Hepatocyte (in vitro differentiated cells): ENCODE measurements around the gene CYP26A1. TPM values are rescaled to one million over a fixed set of nuclear protein-coding genes. Genes with fewer than 3 reads are reported as not detected.

Experiments
- DNase-seq: peaks from one replicate; pipeline ENCODE4 v3.0.0-alpha.2; 2016; ENCODE audit warnings: low spot score
- H2AFZ ChIP-seq: fragments of 200-600 bp; sonication (generic); 2 replicates; pipeline ENCODE4 v1.6.0; 2016; ENCODE audit warnings: antibody characterized with exemption, mild to moderate bottlenecking
- H3K27ac ChIP-seq: fragments of 200-600 bp; sonication (generic); 2 replicates; pipeline ENCODE4 v1.5.1; 2016; ENCODE audit warnings: mild to moderate bottlenecking
- H3K27me3 ChIP-seq: fragments of 200-600 bp; sonication (generic); 2 replicates; pipeline ENCODE4 v1.6.1; 2016
- H3K36me3 ChIP-seq: fragments of 200-600 bp; sonication (generic); replicated peaks from 2 replicates; pipeline ENCODE4 v1.5.1; 2016; ENCODE audit warnings: low read depth; ENCODE audit not compliant: insufficient read depth
- H3K4me1 ChIP-seq: fragments of 200-600 bp; sonication (generic); 2 replicates; pipeline ENCODE4 v1.5.1; 2016; ENCODE audit warnings: mild to moderate bottlenecking, moderate library complexity; ENCODE audit not compliant: insufficient read depth
- H3K4me2 ChIP-seq: fragments of 200-600 bp; sonication (generic); 2 replicates; pipeline ENCODE4 v1.6.0; 2016
- H3K4me3 ChIP-seq: fragments of 200-600 bp; sonication (generic); 2 replicates; pipeline ENCODE4 v1.5.1; 2016; ENCODE audit warnings: mild to moderate bottlenecking
- H3K79me2 ChIP-seq: fragments of 200-600 bp; sonication (generic); 2 replicates; pipeline ENCODE4 v1.6.0; 2017; ENCODE audit warnings: mild to moderate bottlenecking
- H3K9me2 ChIP-seq: fragments of 200-600 bp; sonication (generic); replicated peaks from 2 replicates; pipeline ENCODE4 v1.6.0; 2017; ENCODE audit warnings: mild to moderate bottlenecking; ENCODE audit not compliant: insufficient read depth
- H3K9me3 ChIP-seq: fragments of 200-600 bp; sonication (generic); 2 replicates; pipeline ENCODE4 v1.5.1; 2016; ENCODE audit warnings: low read depth, mild to moderate bottlenecking
- H4K20me1 ChIP-seq: fragments of 200-600 bp; sonication (generic); 2 replicates; pipeline ENCODE4 v1.6.0; 2016; ENCODE audit warnings: mild to moderate bottlenecking; ENCODE audit not compliant: insufficient read depth, poor library complexity, severe bottlenecking
- CTCF ChIP-seq: fragments of 200-600 bp; sonication (generic); IDR thresholded peaks from 2 replicates; pipeline ENCODE4 v1.5.1; 2016; ENCODE audit warnings: antibody characterized with exemption, mild to moderate bottlenecking; ENCODE audit not compliant: poor library complexity
- EZH2 ChIP-seq: fragments of 200-600 bp; sonication (generic); IDR thresholded peaks from 2 replicates; pipeline ENCODE4 v1.6.1; 2016; ENCODE audit warnings: antibody characterized with exemption, mild to moderate bottlenecking, borderline replicate concordance
- EZH2phosphoT487 ChIP-seq: fragments of 200-600 bp; sonication (generic); IDR thresholded peaks from one replicate; pipeline ENCODE4 v1.6.1; 2018; ENCODE audit warnings: antibody characterized with exemption, mild to moderate bottlenecking, low read depth, moderate library complexity; ENCODE audit not compliant: unreplicated experiment, severe bottlenecking
- WGBS: methylation state at CpG from one replicate; pipeline ENCODE4 v1.1.6; 2016; ENCODE audit warnings: low lambda C conversion rate; ENCODE audit errors: missing lambda C conversion rate; 5-methylcytosine and 5-hydroxymethylcytosine counted together
- polyA plus RNA-seq: library from polyadenylated mRNA; unstranded; fragments of >200 nt; fragmentation: Nextera tagmentation; extraction: Ambion mirVana; gene quantifications from 2 replicates; pipeline ENCODE4 v1.2.1, GENCODE V29; 2016
- total RNA-seq: library from RNA; depleted of rRNA; stranded (reverse); fragments of >200 nt; gene quantifications from 2 replicates; pipeline ENCODE4 v1.2.3, GENCODE V29; 2014

Gene CYP26A1
- total and polyA plus RNA-seq, 2 experiments from 2014 or later, result 0.69 to 0.80 TPM

- 83% methylated on average over 1 of the region's 1 CpG for WGBS
- no peak overlapping the region for H2AFZ ChIP-seq
- H3K4me1 ChIP-seq, result no peaks in the 10 kb centered on the region
- no peaks in the 10 kb centered on the region for H3K27me3 ChIP-seq
- no peaks in the 10 kb centered on the region for H3K36me3 ChIP-seq
- no peak overlapping the region for H3K4me2 ChIP-seq
- no peak overlapping the region for H3K27ac ChIP-seq
- H3K9me2 ChIP-seq, result no peaks in the 10 kb centered on the region
- no peak for DNase-seq
- H3K4me3 ChIP-seq, result no peak overlapping the region
- peaks cover 5% of the 10 kb centered on the region for H3K9me3 ChIP-seq
- no peaks in the 10 kb centered on the region for H3K79me2 ChIP-seq
- H4K20me1 ChIP-seq, result no peaks in the 10 kb centered on the region
- no peak for TF ChIP-seq CTCF
- TF ChIP-seq EZH2phosphoT487, result no peak
- TF ChIP-seq EZH2, result no peak
These were observed 30.3 kb downstream of the CYP26A1 start for GRCh38 chr10:93103953-93104352.

GRCh38 chr10:93106631-93107072, 33.0 kb downstream of the CYP26A1 start:
- Histone ChIP-seq H3K27me3 (no peaks in the 10 kb centered on the region), H3K79me2 (no peaks in the 10 kb centered on the region), H3K36me3 (no peaks in the 10 kb centered on the region), H4K20me1 (no peaks in the 10 kb centered on the region), H3K4me2 (no peak overlapping the region), H3K9me3 (peaks cover 5% of the 10 kb centered on the region), H3K9me2 (no peaks in the 10 kb centered on the region), H2AFZ (no peak overlapping the region), H3K27ac (peak overlapping the region; percentile 24), H3K4me3 (no peak overlapping the region), H3K4me1 (no peaks in the 10 kb centered on the region)
- DNase-seq, result no peak
- TF ChIP-seq EZH2phosphoT487 (no peak), EZH2 (no peak), CTCF (no peak)
- WGBS, result 45% methylated on average over 2 of the region's 2 CpGs

- DNase-seq, result no peak
- H3K9me3 ChIP-seq, result no peaks in the 10 kb centered on the region
- H3K27ac ChIP-seq, result no peak overlapping the region
- no peaks in the 10 kb centered on the region for H3K9me2 ChIP-seq
- WGBS, result 93% methylated on average over 3 of the region's 3 CpGs
- H3K27me3 ChIP-seq, result no peaks in the 10 kb centered on the region
- H3K4me1 ChIP-seq, result no peaks in the 10 kb centered on the region
- no peaks in the 10 kb centered on the region for H4K20me1 ChIP-seq
- H3K79me2 ChIP-seq, result no peaks in the 10 kb centered on the region
- H3K4me2 ChIP-seq, result no peak overlapping the region
- no peak for TF ChIP-seq EZH2
- TF ChIP-seq CTCF, result no peak
- no peak for TF ChIP-seq EZH2phosphoT487
- H3K36me3 ChIP-seq, result no peaks in the 10 kb centered on the region
- H3K4me3 ChIP-seq, result no peak overlapping the region
- no peak overlapping the region for H2AFZ ChIP-seq
These were observed 36.9 kb downstream of the CYP26A1 start for GRCh38 chr10:93110472-93111146.
